Fibroblast of villous mesenchyme (primary cell): ENCODE data around the gene SLC49A4. TPM values are rescaled to one million over a fixed set of nuclear protein-coding genes. Genes with fewer than 3 reads are reported as not detected.
"Not testable (repeated sequence)": the region's sequence is repeated elsewhere in the genome, so short reads cannot be mapped to it uniquely, and the experiment has no call there.

ENCODE experiments used
- DNase-seq: peaks from one replicate; pipeline ENCODE4 v3.0.0-alpha.2; 2010; ENCODE audit warnings: low read depth
- H3K4me3 ChIP-seq: 2 replicates; pipeline ENCODE4 v1.5.1; 2011; ENCODE audit warnings: low read depth, mild to moderate bottlenecking, low read length
- CTCF ChIP-seq: IDR thresholded peaks from 2 replicates; pipeline ENCODE4 v1.5.1; 2012; ENCODE audit warnings: low read depth, mild to moderate bottlenecking, low read length; ENCODE audit not compliant: insufficient read depth
- total RNA-seq: library from RNA; depleted of rRNA; stranded (reverse); fragments of >200 nt; gene quantifications from 2 replicates; pipeline ENCODE4 v1.2.3, GENCODE V29; 2012

The SLC49A4 gene, protein sequence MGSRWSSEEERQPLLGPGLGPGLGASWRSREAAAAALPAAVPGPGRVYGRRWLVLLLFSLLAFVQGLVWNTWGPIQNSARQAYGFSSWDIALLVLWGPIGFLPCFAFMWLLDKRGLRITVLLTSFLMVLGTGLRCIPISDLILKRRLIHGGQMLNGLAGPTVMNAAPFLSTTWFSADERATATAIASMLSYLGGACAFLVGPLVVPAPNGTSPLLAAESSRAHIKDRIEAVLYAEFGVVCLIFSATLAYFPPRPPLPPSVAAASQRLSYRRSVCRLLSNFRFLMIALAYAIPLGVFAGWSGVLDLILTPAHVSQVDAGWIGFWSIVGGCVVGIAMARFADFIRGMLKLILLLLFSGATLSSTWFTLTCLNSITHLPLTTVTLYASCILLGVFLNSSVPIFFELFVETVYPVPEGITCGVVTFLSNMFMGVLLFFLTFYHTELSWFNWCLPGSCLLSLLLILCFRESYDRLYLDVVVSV
- total RNA-seq = 27.1 and 40.2 TPM in 2 replicates

DNA sequence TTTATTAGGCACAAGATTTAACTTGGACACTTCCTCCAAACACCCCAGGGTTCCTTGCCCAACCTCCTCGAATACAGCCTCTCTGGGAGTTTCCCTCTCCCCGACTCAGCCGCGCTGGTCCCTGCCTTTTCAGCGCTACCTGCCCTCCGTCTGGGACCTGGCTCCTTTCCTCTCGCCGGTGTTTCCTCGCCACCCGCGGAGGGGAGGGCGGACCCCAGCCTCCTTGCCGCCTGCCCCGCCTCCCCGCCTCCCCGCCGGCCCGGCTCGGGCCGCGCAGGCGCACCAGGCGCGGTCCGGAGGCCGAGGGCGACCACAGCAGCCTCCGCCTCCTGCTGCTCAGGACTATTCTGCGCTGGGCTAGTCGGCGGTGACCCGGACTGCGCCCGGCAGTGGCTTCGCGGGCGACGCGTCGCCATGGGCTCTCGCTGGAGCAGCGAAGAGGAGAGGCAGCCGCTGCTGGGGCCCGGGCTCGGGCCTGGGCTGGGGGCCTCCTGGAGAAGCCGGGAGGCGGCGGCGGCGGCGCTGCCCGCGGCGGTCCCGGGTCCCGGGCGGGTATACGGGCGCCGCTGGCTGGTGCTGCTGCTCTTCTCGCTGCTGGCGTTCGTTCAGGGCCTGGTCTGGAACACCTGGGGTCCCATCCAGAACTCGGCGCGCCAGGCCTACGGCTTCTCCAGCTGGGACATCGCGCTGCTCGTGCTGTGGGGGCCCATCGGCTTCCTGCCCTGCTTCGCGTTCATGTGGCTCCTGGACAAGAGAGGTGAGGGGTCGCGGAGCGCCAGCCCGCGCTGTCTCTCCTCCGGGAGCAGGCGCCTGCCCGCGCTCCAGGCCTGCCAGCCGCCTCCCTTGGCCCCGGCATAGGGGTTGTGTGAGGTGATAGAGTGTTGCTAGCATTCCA lies at the start of gene SLC49A4:
SLC49A4 (plus strand) TSS at position 291 of the 895 bp plus-strand sequence; CDS start at position 415, 124 bp downstream.
- TF ChIP-seq CTCF = no peak
- peak; percentile 66 for DNase-seq
- peak within 1 kb of the TSS; percentile 82 for H3K4me3 ChIP-seq

GRCh38 chr3:122745369-122746021 lies 49.4 kb upstream of the SLC49A4 start:
- H3K4me3 ChIP-seq = no peak overlapping the region
- DNase-seq = peak; percentile 81
- no peak for TF ChIP-seq CTCF

- not testable (repeated sequence) for DNase-seq, H3K4me3 ChIP-seq
These were observed 47.6 kb upstream of the SLC49A4 start for GRCh38 chr3:122747295-122747694.

DNA sequence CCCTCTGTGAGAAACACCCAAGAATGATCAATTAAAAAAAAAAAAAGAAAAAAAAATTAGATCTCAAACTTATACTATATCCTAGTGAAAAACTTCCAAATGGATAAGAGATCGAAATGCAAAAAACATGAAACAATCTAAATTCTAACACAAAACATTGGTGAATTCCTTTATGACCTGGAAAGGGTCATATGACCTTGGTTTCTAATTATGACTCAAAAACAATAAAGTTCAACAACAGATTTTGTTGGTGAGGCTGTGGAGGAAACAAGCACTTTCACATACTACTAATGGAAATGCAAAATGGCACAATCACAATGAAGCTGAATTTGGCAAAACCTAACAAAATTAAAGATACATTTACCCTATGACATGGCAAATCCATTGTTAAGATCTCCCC lies 46.5 kb upstream of the SLC49A4 start:
- DNase-seq = no peak
- no peak for TF ChIP-seq CTCF
- H3K4me3 ChIP-seq = no peak overlapping the region

DNA sequence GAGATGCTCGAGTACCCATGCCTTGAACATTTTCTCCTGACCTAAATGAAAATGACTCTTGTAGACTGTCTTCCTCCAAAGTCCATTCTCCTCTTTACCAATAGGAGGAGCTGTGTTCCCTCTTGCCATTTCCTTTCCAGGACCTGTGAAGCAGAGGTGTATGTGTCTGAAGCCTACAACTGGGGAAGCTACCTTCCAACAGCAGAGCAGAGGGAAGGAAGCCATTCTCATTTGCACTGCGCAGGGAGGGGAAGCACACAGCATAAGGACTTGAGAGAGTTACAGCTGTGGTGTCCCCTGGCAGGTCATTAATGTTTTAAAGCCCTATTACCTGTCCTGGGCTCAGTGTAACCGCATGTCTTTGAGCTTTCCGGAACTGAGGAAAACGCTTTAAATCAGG lies 39.9 kb upstream of the SLC49A4 start:
- peak; percentile 85 for TF ChIP-seq CTCF
- DNase-seq = peak; percentile 50
- H3K4me3 ChIP-seq = no peak overlapping the region

- no peak for DNase-seq
- no peak for TF ChIP-seq CTCF
- no peak overlapping the region for H3K4me3 ChIP-seq
These were observed 39.4 kb upstream of the SLC49A4 start for GRCh38 chr3:122755491-122755890.
